ENCODE measurements around the gene BLOC1S5. TPM values are rescaled to one million over a fixed set of nuclear protein-coding genes. Genes with fewer than 3 reads are reported as not detected.

Gene BLOC1S5
- total and polyA plus RNA-seq, 2 of the 13 experiments (the other 11 are each of a cell fraction or from before 2014, with no cell fraction given), result 10.5 to 41.5 TPM

- TF ChIP-seq ZNF318 (CRISPR knock-in tag; IDR thresholded peaks at IDR 0.05) (no peak), ZXDC (CRISPR knock-in tag; IDR thresholded peaks at IDR 0.05) (no peak), ZNF468 (CRISPR knock-in tag; IDR thresholded peaks at IDR 0.05) (no peak; the same call in 1 of the 2 replicates), BCL3 (CRISPR knock-in tag; IDR thresholded peaks at IDR 0.05) (no peak), YY1 (IDR thresholded peaks at IDR 0.05; ENCODE audit: insufficient read depth, insufficient replicate concordance, low read depth, low read length) (no peak), ZNF567 (CRISPR knock-in tag; IDR thresholded peaks at IDR 0.05; ENCODE audit: borderline replicate concordance) (no peak), KLF11 (CRISPR knock-in tag; IDR thresholded peaks at IDR 0.05) (0 out of 2 replicates have a peak, but pooled peaks have one; percentile 21), ZNF746 (CRISPR knock-in tag; IDR thresholded peaks at IDR 0.05) (peak; percentile 78; the same call in 1 of the 2 replicates), TMF1 (CRISPR knock-in tag; IDR thresholded peaks at IDR 0.05; ENCODE audit: low read depth) (no peak), MYNN (CRISPR knock-in tag; IDR thresholded peaks at IDR 0.05; ENCODE audit: low read depth) (no peak), MIER2 (CRISPR knock-in tag; IDR thresholded peaks at IDR 0.05) (peak; percentile 44; the same call in 1 of the 2 replicates), SETDB1 (CRISPR knock-in tag; IDR thresholded peaks at IDR 0.05; ENCODE audit: borderline replicate concordance) (no peak), ZNF558 (CRISPR knock-in tag; IDR thresholded peaks at IDR 0.05; ENCODE audit: borderline replicate concordance) (no peak), TFDP2 (CRISPR knock-in tag; IDR thresholded peaks at IDR 0.05) (peak; percentile 54; the same call in 1 of the 2 replicates), BRF2 (CRISPR knock-in tag; IDR thresholded peaks at IDR 0.05) (peak; percentile 42; the same call in 1 of the 2 replicates)
Observed at GRCh38 chr6:8085053-8085511, 20.9 kb upstream of the BLOC1S5 start (continued).
